Middle frontal gyrus (tissue), 1 donor: ENCODE measurements around the gene COPS9.

Source experiments
- DNase-seq: peaks from one replicate; pipeline ENCODE4 v3.0.0-alpha.2; 2015; ENCODE audit warnings: low spot score; ENCODE audit errors: extremely low spot score

Gene COPS9

DNA sequence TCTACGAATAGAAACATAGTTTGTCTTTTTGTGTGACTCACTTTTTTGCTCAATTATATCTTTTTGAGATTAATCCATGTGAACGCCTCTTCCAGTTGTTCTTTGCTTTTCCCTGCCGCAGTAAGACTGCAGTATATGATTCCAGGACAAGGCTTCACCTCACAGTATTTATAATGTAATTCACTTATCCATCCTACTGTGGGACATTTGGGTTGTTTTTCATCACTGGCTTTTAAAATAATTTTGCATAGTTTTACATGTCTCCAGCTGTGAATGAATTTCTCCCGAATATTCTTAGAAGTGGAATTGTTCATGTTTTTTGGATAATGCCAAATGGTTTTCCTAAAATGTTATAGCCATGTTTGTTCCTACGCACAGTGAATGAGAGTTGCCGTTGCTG, 21.9 kb downstream of the COPS9 start:
- DNase-seq, result no peak

DNA sequence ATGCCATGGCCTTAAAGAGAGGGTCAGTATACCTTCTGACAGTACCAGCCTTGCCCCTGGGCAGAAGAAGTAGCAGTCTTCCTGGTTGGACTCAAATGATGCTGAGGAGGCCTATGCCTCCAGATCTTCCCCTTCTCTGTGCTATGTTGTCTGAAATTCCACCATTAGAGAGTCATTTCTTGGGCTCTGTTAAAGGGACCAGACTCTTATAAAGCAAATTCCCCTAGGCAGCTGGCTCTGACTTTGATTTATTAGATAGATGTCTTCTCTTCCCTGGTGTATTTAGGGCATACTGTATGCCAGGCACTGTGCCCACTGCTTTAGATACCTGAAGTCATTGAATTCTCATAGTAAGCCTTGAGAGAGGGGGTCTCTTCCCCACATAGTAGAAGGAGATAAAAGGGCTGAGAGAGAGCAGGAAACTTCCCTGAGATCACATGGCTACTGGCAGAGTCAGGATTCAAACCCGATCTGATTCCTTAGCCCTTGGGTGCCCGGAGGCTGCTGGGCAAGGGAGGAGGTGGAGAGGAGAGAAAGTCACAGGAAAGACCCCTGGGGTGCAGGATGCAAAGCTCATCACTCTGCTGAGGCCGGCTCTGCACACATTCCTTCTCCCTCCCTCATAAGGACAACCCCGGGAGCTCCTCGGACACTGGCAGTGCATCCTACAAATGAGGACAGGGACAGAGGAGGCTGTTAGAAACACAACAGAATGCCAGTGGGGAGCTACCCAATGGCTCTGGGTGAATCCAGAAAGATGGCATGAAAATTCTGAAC, 23.0 kb downstream of the COPS9 start:
- DNase-seq, result no peak

DNA sequence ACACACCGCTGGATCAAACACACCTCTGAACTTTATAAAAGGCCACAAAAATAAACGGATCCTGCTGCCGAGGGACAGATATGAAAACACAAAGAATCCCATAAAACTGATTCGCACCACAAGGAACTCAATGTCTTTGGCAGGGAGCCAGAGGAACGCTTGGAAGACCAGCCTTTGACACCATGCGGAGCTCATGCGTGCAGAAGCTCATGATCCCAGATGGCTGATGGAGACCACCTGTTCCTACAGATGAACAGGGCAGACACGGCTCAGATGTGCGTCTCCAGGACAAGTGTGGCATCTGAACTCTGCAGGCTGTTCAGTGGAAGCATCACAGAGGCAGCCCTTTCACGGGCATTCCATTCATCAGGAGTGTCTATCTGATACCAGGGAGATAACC, 24.9 kb downstream of the COPS9 start:
- DNase-seq, result no peak

DNA sequence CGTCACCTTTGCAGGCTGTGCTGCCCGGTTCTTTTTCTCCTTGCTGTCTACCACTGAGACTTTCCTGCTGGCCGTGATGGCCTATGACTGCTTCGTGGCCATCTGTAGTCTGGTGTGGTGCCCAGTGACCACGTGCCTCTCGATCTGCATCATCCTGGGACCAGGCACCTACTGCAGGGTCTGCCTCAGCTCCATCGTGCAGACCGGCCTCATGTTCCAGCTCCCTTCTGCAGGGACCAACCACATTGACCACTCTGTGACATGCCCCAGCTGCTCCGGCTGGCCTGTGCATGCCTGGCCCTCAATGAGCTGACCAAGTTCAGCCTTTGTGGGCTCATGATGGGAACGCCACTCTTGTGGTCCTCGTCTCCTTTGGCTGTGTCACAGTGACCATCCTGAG, 26.7 kb downstream of the COPS9 start:
- no peak for DNase-seq

DNA sequence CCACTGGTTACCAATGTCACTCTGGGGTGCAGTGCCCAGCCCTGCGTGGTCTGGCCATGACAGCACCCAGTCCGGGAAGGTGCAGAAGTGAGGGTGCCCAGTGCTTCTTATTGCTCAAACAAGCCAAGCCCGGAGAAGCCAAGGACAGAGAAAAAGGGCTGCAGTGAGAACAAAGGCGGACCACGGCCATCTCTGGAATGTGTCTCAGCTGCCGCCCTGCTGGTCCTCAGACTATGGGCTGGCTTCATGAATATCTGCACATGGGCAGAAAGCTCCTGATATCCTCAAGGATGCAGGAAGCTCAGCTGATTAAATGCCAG, 28.7 kb downstream of the COPS9 start:
- no peak for DNase-seq

DNA sequence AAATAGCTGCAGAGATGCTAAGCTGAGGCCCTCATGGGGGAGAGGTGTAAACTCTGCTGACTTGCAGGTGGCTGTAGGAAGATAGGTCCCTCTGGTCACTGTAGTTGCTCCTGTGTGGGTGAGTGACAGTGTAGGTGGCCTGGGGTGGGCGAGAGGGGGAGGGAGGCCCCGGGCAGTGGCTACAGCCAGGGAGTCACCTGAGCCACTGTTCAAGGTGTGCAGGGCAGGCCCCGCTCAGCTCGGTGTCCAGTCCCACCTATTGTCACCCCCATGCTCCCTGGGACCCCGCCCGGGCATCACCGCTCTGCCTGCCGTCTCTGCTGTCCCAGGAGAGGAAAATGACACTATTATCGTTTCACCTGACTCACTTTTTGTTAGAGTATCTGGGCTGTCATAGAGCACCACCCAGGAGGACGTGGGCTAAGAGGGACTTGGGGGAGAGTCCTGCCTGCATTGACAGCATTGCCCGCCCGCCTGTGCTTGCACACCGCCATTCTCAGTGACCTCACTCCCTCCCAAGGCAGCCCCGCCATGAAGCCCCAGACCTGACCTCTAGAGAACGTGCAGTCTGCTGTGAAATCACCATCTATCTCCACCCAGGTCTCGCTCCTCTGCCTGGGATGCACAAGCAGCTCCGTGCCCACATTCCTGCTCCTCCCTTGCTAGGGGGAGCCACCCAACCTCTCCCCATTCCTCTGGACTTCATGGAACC, 29.2 kb downstream of the COPS9 start:
- no peak for DNase-seq

DNA sequence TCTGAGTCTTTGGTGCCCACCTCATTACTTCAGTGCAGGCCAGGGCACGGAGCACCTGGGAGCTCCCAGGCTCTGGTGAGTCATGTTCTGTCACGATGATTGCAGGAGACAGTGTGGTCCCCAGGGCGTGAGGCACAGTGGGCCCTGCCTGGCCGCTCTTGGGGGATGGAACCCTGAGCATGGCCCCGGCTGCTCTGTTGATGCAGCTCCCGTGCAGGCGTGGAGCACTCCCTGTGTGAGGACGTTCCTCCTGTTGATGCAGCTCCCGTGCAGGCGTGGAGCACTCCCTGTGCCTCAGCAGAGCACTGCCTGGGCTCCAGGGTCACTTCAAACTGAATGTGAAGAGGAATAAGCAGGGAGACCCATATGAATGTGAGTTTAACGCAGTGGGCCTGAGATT, 30.1 kb downstream of the COPS9 start:
- no peak for DNase-seq

DNA sequence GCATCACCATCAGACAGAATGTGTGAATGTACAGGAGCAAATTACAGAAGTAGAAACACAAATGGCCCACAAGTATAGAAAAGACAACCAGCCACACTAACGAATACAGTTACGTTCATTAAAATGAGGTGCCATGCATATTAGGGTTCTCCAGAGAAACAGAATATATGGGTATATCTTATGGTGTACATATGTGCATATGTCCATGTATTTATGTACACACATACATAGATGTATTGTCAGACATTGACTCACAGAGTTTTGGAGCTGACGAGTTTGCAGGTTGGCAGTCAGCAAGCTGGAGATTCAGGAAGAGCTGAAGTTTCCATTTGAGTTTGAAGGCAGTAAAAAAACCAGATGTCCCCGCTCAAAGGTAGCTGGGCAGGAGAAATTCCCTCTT, 33.0 kb downstream of the COPS9 start:
- DNase-seq, result no peak

DNA sequence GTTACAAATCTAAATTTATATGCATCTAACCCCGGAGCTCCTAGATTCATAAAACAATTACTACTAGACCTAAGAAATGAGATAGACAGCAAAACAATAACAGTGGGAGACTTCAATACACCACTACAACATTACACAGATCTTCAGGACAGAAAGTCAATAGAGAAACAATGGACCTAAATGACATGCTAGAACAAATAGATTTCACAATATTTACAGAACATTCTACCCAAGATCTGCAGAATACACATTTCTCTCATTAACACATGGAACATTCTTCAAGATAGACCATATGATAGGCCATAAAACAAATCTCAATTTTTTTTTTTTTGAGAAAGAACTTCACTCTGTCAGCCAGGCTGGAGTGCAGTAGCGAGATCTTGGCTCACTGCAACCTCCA, 37.8 kb downstream of the COPS9 start:
- no peak for DNase-seq

DNA sequence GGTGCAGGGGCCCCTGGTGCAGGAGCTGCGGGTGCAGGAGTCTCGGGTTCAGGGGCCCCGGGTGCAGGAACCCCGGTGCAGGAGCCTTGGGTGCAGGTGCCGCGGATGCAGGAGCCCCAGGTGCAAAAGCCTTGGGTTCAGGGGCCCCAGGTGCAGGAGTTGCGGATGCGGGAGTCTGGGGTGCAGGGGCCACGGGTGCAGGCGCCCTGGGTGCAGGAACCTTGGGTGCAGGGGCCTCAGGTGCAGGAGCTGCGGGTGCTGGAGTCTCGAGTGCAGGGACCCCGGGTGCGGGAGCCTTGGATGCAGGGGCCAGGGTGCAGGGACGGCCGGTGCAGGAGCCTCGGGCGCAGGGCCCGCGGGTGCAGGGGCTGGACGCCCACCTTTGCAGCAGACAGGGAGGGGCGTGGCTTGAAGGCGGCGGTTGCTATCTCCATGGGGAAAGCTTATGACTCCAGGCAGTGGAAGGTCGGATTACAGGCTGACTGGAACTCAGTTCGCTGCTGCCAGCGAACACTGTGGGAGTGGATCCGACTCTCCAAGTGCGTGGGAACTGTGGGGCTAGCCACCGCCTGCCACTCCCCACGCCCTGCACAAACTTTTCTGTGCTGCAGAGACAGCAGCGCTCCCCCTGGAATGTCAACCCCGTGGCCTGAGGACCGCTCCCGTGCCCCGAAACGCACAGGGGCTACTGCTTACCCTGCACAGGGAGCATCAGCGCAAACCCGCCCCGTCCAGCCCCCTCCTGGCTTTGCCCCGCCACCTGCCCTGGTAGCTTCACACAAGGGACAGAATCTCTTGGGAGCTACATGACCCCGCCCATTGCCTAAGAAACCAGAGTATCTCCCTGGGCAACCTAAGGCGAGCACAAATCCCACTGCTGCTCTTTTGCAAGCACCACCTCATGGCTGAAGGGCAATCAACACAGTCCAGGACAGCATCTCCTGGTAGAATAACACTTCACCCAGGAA, 40.3 kb downstream of the COPS9 start:
- no peak for DNase-seq

DNA sequence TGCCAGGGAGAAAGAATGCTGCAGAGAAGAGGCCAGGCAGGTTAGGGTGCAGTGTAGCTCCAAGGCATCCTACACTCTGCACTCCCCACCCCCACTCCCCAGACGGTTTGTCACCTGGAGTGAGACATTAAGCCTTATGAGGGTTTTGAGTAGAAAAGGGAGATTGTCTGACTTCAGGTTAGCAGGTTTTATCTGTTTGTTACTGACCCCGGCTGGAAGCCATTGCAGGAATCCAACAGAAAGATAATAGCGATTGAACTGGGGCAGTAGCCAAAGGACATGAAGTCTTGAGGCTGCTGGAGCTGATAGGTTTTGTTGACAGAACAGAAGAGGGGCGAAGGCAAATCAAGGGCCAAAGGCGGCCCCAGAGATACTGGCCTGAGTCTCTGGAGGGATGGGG, 46.8 kb downstream of the COPS9 start:
- DNase-seq, result no peak

DNA sequence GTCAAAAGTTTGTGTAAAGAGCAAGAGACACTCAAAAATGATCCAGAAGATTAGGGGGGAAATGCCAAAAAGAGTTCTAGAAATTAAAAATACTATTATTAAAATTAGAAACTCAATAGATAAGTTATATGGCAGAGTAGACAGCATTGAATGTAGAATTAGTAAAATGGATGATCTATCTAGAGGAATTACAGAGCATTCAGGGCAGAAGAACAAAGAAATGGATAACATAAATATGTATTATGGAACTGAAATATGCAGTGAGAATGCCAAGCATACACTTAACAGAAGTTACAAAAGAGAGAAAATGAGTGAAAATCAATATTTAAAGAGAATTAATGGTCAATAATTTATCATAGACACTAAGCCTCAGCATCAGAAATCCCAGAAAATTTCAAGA, 49.5 kb downstream of the COPS9 start:
- DNase-seq, result no peak
